WTC11 (cell line): Measurements from ENCODE around the gene XPNPEP1. TPM values are rescaled to one million over a fixed set of nuclear protein-coding genes. Genes with fewer than 3 reads are reported as not detected.

Source experiments
- ATAC-seq: fragments of 200-7000 bp; cut with Tn5 transposase; 2 replicates; pipeline ENCODE4 v1.10.0; 2021; ENCODE audit warnings: mild to moderate bottlenecking, moderate library complexity
- CTCF ChIA-PET: fragments of 300-600 bp; sonication (Branson Sonifier 250); formaldehyde crosslinking; loops from one replicate; lab custom pipeline; 2021; ENCODE audit warnings: antibody characterized with exemption; lab: Charles Lee
- POLR2A ChIA-PET: fragments of 350-600 bp; sonication (Branson Sonifier 250); formaldehyde crosslinking; loops from one replicate; lab custom pipeline; 2021; ENCODE audit warnings: antibody characterized with exemption; lab: Charles Lee
- DNase-seq: peaks from one replicate; pipeline ENCODE4 v3.0.0; 2021; ENCODE audit warnings: low spot score
- H3K27ac Mint-ChIP-seq: 2 replicates; pipeline ENCODE4 v1.8.0; 2021; ENCODE audit warnings: mixed read lengths
- H3K27me3 Mint-ChIP-seq: 2 replicates; pipeline ENCODE4 v1.8.0; 2021; ENCODE audit warnings: low read depth, mild to moderate bottlenecking, moderate library complexity, mixed read lengths
- H3K36me3 Mint-ChIP-seq: 2 replicates; pipeline ENCODE4 v1.8.0; 2021; ENCODE audit warnings: mixed read lengths
- H3K4me1 Mint-ChIP-seq: 2 replicates; pipeline ENCODE4 v1.8.0; 2022; ENCODE audit warnings: mixed read lengths
- H3K4me3 Mint-ChIP-seq: 2 replicates; pipeline ENCODE4 v1.8.0; 2021; ENCODE audit warnings: mild to moderate bottlenecking, moderate library complexity, mixed read lengths
- H3K9me3 Mint-ChIP-seq: 2 replicates; pipeline ENCODE4 v1.8.0; 2021; ENCODE audit warnings: mixed read lengths
- CREB1 ChIP-seq: sonication (generic); formaldehyde crosslinking; IDR thresholded peaks from 2 replicates; pipeline ENCODE4 v1.8.0; 2023; ENCODE audit warnings: mild to moderate bottlenecking, missing genetic modification reagents
- E2F1 ChIP-seq: sonication (generic); formaldehyde crosslinking; IDR thresholded peaks from 2 replicates; pipeline ENCODE4 v1.8.0; 2022; ENCODE audit warnings: mild to moderate bottlenecking, missing genetic modification reagents
- ETV6 ChIP-seq: sonication (generic); formaldehyde crosslinking; IDR thresholded peaks from 2 replicates; pipeline ENCODE4 v1.8.1; 2022; ENCODE audit warnings: mild to moderate bottlenecking, missing genetic modification reagents
- FOXK1 ChIP-seq: sonication (generic); formaldehyde crosslinking; IDR thresholded peaks from 2 replicates; pipeline ENCODE4 v1.8.0; 2022; ENCODE audit warnings: mild to moderate bottlenecking, moderate library complexity, missing genetic modification reagents
- GABPB1 ChIP-seq: sonication (generic); formaldehyde crosslinking; IDR thresholded peaks from 2 replicates; pipeline ENCODE4 v1.8.1; 2023; ENCODE audit warnings: mild to moderate bottlenecking, missing genetic modification reagents
- GTF2I ChIP-seq: fragments of 250-450 bp; sonication (Bioruptor Pico); conservative IDR thresholded peaks from 2 replicates; pipeline ENCODE4 v1.4.0; 2021; ENCODE audit warnings: mild to moderate bottlenecking
- HMGXB4 ChIP-seq: sonication (generic); formaldehyde crosslinking; IDR thresholded peaks from 2 replicates; pipeline ENCODE4 v1.8.1; 2023; ENCODE audit warnings: mild to moderate bottlenecking, moderate library complexity, missing genetic modification reagents
- KAT7 ChIP-seq: sonication (generic); formaldehyde crosslinking; IDR thresholded peaks from 2 replicates; pipeline ENCODE4 v1.8.1; 2023; ENCODE audit warnings: missing genetic modification reagents, mild to moderate bottlenecking, borderline replicate concordance
- MAX ChIP-seq: sonication (generic); formaldehyde crosslinking; IDR thresholded peaks from 2 replicates; pipeline ENCODE4 v1.8.0; 2022; ENCODE audit warnings: mild to moderate bottlenecking, missing genetic modification reagents
- MXD4 ChIP-seq: fragments of 250-450 bp; sonication (Bioruptor Pico); IDR thresholded peaks from 2 replicates; pipeline ENCODE4 v1.8.0; 2021; ENCODE audit warnings: mild to moderate bottlenecking, moderate library complexity, borderline replicate concordance
- NR3C1 ChIP-seq: sonication (generic); formaldehyde crosslinking; conservative IDR thresholded peaks from 2 replicates; pipeline ENCODE4 v1.8.1; 2023; ENCODE audit warnings: low read depth, mild to moderate bottlenecking, missing genetic modification reagents
- TEAD4 ChIP-seq: sonication (generic); formaldehyde crosslinking; IDR thresholded peaks from 2 replicates; pipeline ENCODE4 v1.8.0; 2022; ENCODE audit warnings: mild to moderate bottlenecking, missing genetic modification reagents
- ZMAT4 ChIP-seq: fragments of 250-450 bp; sonication (Bioruptor Pico); IDR thresholded peaks from 2 replicates; pipeline ENCODE4 v1.9.0; 2021; ENCODE audit warnings: mild to moderate bottlenecking
- ZNF425 ChIP-seq: fragments of 250-450 bp; sonication (Bioruptor Pico); conservative IDR thresholded peaks from 2 replicates; pipeline ENCODE4 v1.9.0; 2021; ENCODE audit warnings: mild to moderate bottlenecking
- total RNA-seq: library from RNA; stranded (reverse); gene quantifications from 3 replicates; pipeline ENCODE4 v1.2.3, GENCODE V29; 2021

The XPNPEP1 gene
- total RNA-seq, 1 experiment from 2014 or later: 59.3 TPM

GRCh38 chr10:109882251-109883057 is 40.9 kb downstream of the XPNPEP1 start (continued):
- no peak for TF ChIP-seq FOXK1 (CRISPR knock-in tag)
- TF ChIP-seq ETV6: no peak
- TF ChIP-seq ZNF425 (CRISPR knock-in tag): no peak
- TF ChIP-seq MXD4 (CRISPR knock-in tag): no peak
- TF ChIP-seq NR3C1 (CRISPR knock-in tag): no peak

GRCh38 chr10:109881769-109882057 is 41.6 kb downstream of the XPNPEP1 start:
- POLR2A ChIA-PET: no interaction called here
- Mint-ChIP-seq H3K36me3 (peaks cover 52% of the 10 kb centered on the region), H3K27ac (no peak overlapping the region), H3K4me3 (no peak overlapping the region), H3K9me3 (no peaks in the 10 kb centered on the region), H3K4me1 (peaks cover 12% of the 10 kb centered on the region), H3K27me3 (no peaks in the 10 kb centered on the region)
- CTCF ChIA-PET: no interaction called here
- TF ChIP-seq MAX (CRISPR knock-in tag) (no peak), CREB1 (no peak), GABPB1 (CRISPR knock-in tag) (no peak), HMGXB4 (no peak), KAT7 (CRISPR knock-in tag) (no peak), ZMAT4 (no peak), E2F1 (CRISPR knock-in tag) (no peak), TEAD4 (no peak), NR3C1 (CRISPR knock-in tag) (no peak)
- no peak for DNase-seq
- no peak for ATAC-seq

GRCh38 chr10:109880886-109881768 is 42.2 kb downstream of the XPNPEP1 start:
- no peak for DNase-seq
- Mint-ChIP-seq H3K27ac (no peak overlapping the region), H3K4me1 (peaks cover 12% of the 10 kb centered on the region), H3K4me3 (no peak overlapping the region), H3K9me3 (no peaks in the 10 kb centered on the region), H3K36me3 (peaks cover 51% of the 10 kb centered on the region), H3K27me3 (no peaks in the 10 kb centered on the region)
- ATAC-seq: no peak
- no peak for TF ChIP-seq GTF2I (CRISPR knock-in tag)
- ChIA-PET POLR2A (no interaction called here), CTCF (interaction anchor here (1.4 kb wide), 1 partner anchor 14 kb away, joined by 4 read pairs; no protein-coding TSS in a partner anchor)
